ENCODE data around the gene PRDM2. TPM values are rescaled to one million over a fixed set of nuclear protein-coding genes. Genes with fewer than 3 reads are reported as not detected.

The PRDM2 gene
- total RNA-seq, 1 donor from 2014 or later, result 44.3 TPM

GRCh38 chr1:13754510-13755103 is 54.6 kb downstream of the PRDM2 start:
- Mint-ChIP-seq H3K27me3 (no peaks in the 10 kb centered on the region), H3K36me3 (ENCODE audit: insufficient read depth) (peaks cover 8% of the 10 kb centered on the region), H3K4me3 (ENCODE audit: low read depth) (no peak overlapping the region), H3K9me3 (ENCODE audit: low read depth) (no peaks in the 10 kb centered on the region), H3K27ac (no peak overlapping the region), H3K4me1 (ENCODE audit: low read depth) (peaks cover 34% of the 10 kb centered on the region)
- TF ChIP-seq, protein P1, sequence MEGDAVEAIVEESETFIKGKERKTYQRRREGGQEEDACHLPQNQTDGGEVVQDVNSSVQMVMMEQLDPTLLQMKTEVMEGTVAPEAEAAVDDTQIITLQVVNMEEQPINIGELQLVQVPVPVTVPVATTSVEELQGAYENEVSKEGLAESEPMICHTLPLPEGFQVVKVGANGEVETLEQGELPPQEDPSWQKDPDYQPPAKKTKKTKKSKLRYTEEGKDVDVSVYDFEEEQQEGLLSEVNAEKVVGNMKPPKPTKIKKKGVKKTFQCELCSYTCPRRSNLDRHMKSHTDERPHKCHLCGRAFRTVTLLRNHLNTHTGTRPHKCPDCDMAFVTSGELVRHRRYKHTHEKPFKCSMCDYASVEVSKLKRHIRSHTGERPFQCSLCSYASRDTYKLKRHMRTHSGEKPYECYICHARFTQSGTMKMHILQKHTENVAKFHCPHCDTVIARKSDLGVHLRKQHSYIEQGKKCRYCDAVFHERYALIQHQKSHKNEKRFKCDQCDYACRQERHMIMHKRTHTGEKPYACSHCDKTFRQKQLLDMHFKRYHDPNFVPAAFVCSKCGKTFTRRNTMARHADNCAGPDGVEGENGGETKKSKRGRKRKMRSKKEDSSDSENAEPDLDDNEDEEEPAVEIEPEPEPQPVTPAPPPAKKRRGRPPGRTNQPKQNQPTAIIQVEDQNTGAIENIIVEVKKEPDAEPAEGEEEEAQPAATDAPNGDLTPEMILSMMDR (IDR thresholded peaks at IDR 0.05; ENCODE audit: unreplicated experiment), result no peak
- DNase-seq (ENCODE audit: low spot score, unreplicated experiment), result no peak

GRCh38 chr1:13756557-13757315 is 56.7 kb downstream of the PRDM2 start:
- no peak overlapping the region for H3K4me3 Mint-ChIP-seq (ENCODE audit: low read depth)
- H3K27me3 Mint-ChIP-seq, result no peaks in the 10 kb centered on the region
- TF ChIP-seq, protein P1 (IDR thresholded peaks at IDR 0.05; ENCODE audit: unreplicated experiment), result no peak
- peaks cover 37% of the 10 kb centered on the region for H3K4me1 Mint-ChIP-seq (ENCODE audit: low read depth)
- H3K36me3 Mint-ChIP-seq (ENCODE audit: insufficient read depth), result peaks cover 8% of the 10 kb centered on the region
- no peaks in the 10 kb centered on the region for H3K9me3 Mint-ChIP-seq (ENCODE audit: low read depth)
- DNase-seq (ENCODE audit: low spot score, unreplicated experiment), result no peak
- H3K27ac Mint-ChIP-seq, result peak overlapping the region; percentile 42

DNA sequence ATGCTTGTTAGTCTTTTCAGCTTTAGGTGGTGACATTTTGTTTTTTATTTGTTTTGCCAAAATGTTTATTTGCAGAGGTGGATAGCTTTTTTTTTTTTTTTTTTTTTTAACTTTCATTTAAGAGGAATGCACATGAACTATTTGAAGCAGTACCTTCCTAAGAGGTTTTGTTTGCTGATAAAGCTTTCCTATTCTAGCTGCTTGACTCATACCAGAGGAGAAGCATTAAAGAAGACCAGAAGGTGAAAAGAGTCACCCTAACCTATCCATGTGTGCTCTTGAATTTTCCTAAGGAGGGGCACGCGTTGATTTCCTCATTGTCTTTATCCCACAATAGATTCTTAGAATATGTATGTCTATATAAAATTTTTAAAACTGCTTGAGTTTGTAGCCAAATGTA is 57.7 kb downstream of the PRDM2 start:
- Mint-ChIP-seq H3K36me3 (ENCODE audit: insufficient read depth) (peaks cover 7% of the 10 kb centered on the region), H3K4me3 (ENCODE audit: low read depth) (no peak overlapping the region)

DNA sequence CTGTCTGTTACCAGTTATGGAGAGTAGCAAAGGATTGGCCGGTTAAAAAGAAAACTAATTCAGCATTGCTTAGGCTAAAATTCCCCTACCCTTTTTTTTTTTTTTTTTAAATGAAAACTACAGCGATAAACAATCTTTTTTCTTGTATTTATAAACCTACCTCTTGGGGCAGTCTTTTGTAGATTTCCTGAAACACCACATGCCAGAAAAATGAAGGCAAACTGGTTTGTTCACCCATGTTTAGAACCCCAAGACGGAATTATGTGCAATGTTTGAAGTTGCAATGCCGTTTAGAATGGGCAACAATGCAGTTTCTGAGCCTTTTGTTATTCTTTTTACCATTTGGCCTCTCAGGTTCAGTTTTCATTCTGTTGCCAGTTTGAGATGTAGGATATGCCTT is 59.1 kb downstream of the PRDM2 start:
- Mint-ChIP-seq H3K27me3 (no peaks in the 10 kb centered on the region), H3K27ac (peak overlapping the region; percentile 94), H3K4me1 (ENCODE audit: low read depth) (peaks cover 45% of the 10 kb centered on the region), H3K4me3 (ENCODE audit: low read depth) (peak overlapping the region; percentile 44), H3K9me3 (ENCODE audit: low read depth) (no peaks in the 10 kb centered on the region), H3K36me3 (ENCODE audit: insufficient read depth) (peaks cover 3% of the 10 kb centered on the region)
- TF ChIP-seq, protein P1 (IDR thresholded peaks at IDR 0.05; ENCODE audit: unreplicated experiment), result peak; percentile 44
- no peak for DNase-seq (ENCODE audit: low spot score, unreplicated experiment)

More for the DNA sequence above, 57.7 kb downstream of the PRDM2 start:
- Mint-ChIP-seq H3K27ac (peak overlapping the region; percentile 67), H3K4me1 (ENCODE audit: low read depth) (peaks cover 38% of the 10 kb centered on the region), H3K27me3 (no peaks in the 10 kb centered on the region), H3K9me3 (ENCODE audit: low read depth) (no peaks in the 10 kb centered on the region)
- DNase-seq (ENCODE audit: low spot score, unreplicated experiment), result no peak
- TF ChIP-seq, protein P1 (IDR thresholded peaks at IDR 0.05; ENCODE audit: unreplicated experiment), result no peak

- Mint-ChIP-seq H3K27ac (no peak overlapping the region), H3K36me3 (ENCODE audit: insufficient read depth) (peaks cover 2% of the 10 kb centered on the region), H3K4me3 (ENCODE audit: low read depth) (no peak overlapping the region), H3K27me3 (no peaks in the 10 kb centered on the region), H3K9me3 (ENCODE audit: low read depth) (no peaks in the 10 kb centered on the region), H3K4me1 (ENCODE audit: low read depth) (peaks cover 53% of the 10 kb centered on the region)
- TF ChIP-seq, protein P1 (IDR thresholded peaks at IDR 0.05; ENCODE audit: unreplicated experiment), result no peak
- DNase-seq (ENCODE audit: low spot score, unreplicated experiment), result no peak
Measured at GRCh38 chr1:13760340-13760739, 60.4 kb downstream of the PRDM2 start.
